C4-2B (cell line): ENCODE data around the gene MAP2K3.

ENCODE experiments used
- H3K27ac ChIP-seq: fragments of 450-650 bp; 2 replicates; pipeline ENCODE4 v1.5.1; 2017
- CTCF ChIP-seq: fragments of 450-650 bp; conservative IDR thresholded peaks from 2 replicates; pipeline ENCODE4 v1.5.1; 2017; ENCODE audit warnings: mild to moderate bottlenecking
- ZFX ChIP-seq: fragments of 450-650 bp; IDR thresholded peaks from 2 replicates; pipeline ENCODE4 v1.6.1; 2017

Gene MAP2K3

GRCh38 chr17:21298983-21299519, 14.5 kb downstream of the MAP2K3 start:
- no peak overlapping the region for H3K27ac ChIP-seq

GRCh38 chr17:21299981-21300600, 15.6 kb downstream of the MAP2K3 start:
- TF ChIP-seq CTCF (no peak), ZFX (no peak)
- H3K27ac ChIP-seq, result no peak overlapping the region

More at GRCh38 chr17:21298983-21299519, 14.5 kb downstream of the MAP2K3 start:
- TF ChIP-seq CTCF (no peak), ZFX (no peak)

DNA sequence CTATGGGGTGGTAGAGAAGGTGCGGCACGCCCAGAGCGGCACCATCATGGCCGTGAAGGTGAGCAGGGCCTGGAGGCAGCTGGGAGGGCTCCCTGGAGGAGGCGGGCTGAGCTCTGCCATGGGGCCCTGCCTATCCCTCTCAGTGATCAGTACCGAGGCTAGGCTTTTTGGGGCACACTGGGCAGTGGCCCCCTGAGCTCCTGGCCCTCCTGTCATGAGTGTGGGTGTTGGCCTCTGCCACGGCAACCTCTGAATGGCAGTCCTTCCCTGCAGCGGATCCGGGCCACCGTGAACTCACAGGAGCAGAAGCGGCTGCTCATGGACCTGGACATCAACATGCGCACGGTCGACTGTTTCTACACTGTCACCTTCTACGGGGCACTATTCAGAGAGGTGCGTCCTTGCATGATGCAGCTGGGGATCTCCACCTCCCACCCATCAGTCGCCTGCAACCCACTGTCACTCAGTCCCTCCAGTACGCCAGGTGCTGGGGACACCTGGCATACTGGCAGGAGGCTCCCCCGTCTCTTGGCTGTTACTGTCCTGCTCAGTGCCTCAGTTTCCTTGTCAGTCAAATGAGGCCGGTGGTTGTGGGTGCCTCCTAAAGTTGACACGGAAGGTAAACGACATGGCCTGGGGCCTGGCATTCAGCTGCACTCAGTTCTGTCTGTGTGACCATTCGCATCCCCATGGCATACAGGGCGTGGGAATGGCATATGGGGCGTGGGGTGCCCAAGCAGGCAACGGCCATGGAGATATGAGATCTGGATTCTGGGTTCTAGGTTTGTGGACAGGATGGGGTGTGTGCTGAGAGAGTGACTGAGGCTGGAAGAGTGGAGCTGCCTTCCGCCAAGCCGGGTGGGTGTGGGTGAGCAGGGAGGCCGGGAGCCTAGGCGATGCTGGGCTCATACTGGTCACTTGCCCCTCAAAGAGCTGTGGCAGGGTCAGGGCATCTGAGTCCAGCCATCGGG, 16.4 kb downstream of the MAP2K3 start:
- TF ChIP-seq ZFX (no peak), CTCF (no peak)
- no peak overlapping the region for H3K27ac ChIP-seq

DNA sequence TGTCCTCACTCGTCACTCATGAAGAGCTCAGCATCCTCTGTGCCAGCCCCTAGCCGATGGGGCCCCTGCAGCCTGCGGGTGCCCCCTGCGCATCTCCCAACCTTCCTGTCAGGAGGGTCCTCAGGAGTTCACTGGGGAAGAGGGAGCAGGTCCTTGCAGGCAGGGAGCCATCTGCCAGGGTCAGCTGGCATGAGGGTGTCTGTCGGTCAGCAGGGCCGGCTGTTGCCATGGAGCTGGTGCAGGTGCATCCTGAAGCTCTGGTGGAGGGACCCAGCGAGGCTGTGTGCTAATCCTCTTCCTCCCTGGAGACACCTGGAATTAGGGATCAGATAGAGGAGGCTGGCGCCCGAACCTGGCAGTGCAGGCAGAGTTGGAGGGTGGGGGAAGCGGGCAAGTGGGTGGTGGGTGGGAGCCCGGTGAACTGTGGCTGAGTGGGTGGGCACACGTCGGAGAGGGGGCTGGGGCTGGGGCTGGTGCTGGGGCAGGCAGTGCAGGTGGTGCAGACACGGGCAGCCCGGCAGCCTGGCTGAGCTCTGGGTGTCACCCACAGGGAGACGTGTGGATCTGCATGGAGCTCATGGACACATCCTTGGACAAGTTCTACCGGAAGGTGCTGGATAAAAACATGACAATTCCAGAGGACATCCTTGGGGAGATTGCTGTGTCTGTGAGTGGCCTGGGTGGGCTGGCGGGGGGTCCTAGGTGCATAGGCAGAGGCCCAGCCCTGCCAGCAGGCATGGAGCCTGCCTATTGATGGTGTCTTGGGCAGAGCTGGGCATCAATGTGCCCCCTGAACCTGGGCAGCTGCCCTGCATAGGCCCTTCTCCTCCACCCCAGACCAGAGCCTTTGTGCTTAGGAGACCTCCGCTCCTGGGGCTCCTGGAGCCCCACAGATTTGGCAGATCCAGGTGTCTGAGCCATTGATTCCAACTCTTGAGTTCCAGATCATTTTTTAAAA, 17.4 kb downstream of the MAP2K3 start:
- H3K27ac ChIP-seq, result no peak overlapping the region
- TF ChIP-seq CTCF (no peak), ZFX (no peak)

DNA sequence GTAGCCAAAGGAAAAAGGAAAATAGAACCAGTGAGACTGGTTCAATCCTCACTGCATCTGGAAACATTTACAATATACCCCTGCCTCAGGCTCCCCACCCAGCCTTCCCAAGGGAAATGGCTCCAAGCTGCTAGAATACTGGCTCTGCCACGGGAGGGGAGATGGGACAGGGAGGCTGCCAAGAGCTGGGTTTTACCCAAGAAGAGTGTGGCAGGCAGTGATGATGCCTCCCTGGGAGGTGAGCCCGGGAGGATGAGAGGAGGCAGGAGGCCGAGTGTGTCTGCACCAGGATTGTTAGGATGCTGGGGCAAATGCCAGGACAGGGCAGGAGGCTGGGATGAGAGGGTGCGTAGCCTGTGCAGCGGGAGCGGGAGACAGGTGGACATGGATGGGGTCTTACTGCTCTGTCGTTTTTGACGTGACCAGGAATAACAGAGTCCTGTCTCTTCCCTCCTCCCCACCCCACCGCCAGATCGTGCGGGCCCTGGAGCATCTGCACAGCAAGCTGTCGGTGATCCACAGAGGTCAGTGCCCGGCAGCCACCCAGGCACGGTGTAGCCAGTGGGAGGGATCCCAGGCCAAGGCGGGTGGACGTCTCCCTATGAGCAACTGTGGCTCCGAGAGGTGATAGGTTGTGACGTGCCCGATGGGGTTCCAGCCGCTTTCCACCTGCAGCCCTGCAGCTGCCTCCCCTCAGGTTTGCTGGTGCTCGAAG, 18.4 kb downstream of the MAP2K3 start:
- TF ChIP-seq CTCF (no peak), ZFX (no peak)
- H3K27ac ChIP-seq, result no peak overlapping the region

DNA sequence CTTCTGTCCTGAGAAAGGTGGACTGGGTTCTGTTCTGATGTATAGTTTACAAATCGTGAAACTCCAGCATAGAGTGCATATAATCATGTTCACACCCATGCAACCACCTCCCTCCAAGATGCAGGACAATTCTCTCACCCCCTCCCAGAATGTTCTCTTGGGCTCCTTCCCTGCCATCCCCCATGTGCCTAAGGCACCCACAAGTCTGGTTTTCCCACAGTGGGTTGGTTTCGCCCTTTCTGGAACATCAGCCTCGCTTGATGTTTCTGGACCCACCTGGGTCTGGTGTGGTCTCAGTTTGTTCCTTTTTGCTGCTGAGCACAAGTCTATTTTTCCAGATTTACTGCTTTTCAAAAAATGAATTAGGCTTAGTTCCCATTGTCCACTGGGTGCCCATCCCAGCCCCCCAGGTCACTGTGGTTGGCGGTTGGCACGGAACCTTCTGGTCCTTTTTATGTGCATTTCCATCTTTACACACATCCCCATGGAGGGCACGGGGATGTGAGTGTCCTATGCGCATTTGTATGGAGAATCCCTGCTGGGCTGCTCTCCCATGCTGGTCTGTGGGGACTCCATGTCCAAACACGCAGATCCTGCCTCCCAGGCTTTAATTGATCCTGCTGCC, 19.0 kb downstream of the MAP2K3 start:
- no peak overlapping the region for H3K27ac ChIP-seq
- TF ChIP-seq CTCF (no peak), ZFX (no peak)
